B cell (primary cell): ENCODE measurements around the gene TLE3. TPM values are rescaled to one million over a fixed set of nuclear protein-coding genes. Genes with fewer than 3 reads are reported as not detected.

Source experiments
- ATAC-seq: fragments of 200-7000 bp; cut with Tn5 transposase; one replicate; pipeline ENCODE4 v1.10.0; 2021; ENCODE audit warnings: low read depth, mild to moderate bottlenecking, moderate number of reproducible peaks, moderate library complexity
- CTCF ChIA-PET: fragments of 350-600 bp; sonication (Branson Sonifier 250); formaldehyde crosslinking; loops from one replicate; lab custom pipeline; 2021; ENCODE audit warnings: antibody characterized with exemption, inconsistent platforms; lab: Charles Lee
- POLR2A ChIA-PET: fragments of 350-600 bp; sonication (Branson Sonifier 250); formaldehyde crosslinking; loops from one replicate; lab custom pipeline; 2021; ENCODE audit warnings: antibody characterized with exemption; lab: Charles Lee
- DNase-seq: peaks from one replicate; pipeline ENCODE4 v3.0.0; 2013
- H2AFZ ChIP-seq: 2 replicates; pipeline ENCODE4 v1.6.1; 2012; ENCODE audit warnings: mild to moderate bottlenecking, low read depth, low read length; ENCODE audit not compliant: insufficient read depth, poor library complexity, severe bottlenecking
- H3K27ac ChIP-seq, 2 donors: 1 replicate in 1 of 2; 2 replicates in 1 of 2; pipeline ENCODE4 v1.5.1; 2012 to 2013; ENCODE audit warnings: low read length in 2 of 2, mild to moderate bottlenecking in 2 of 2, moderate library complexity in 1 of 2
- H3K27me3 ChIP-seq, 4 experiments: fragments of 200-600 bp in 1 of 4; sonication (generic) in 1 of 4; replicated peaks in 1 of 4; 1 replicate in 2 of 4; 2 replicates in 2 of 4; pipeline versions ENCODE4 v1.6.1 to v1.7.0; 2013 to 2016; ENCODE audit warnings: low read length in 3 of 4, mild to moderate bottlenecking in 2 of 4, mixed read lengths in 1 of 4, moderate library complexity in 1 of 4; ENCODE audit not compliant: insufficient read depth in 4 of 4, control insufficient read depth in 3 of 4; ENCODE audit errors: control extremely low read depth in 1 of 4
- H3K36me3 ChIP-seq, 2 experiments: replicated peaks in 1 of 2; 1 replicate in 1 of 2; 2 replicates in 1 of 2; pipeline versions ENCODE4 v1.6.1 to v1.7.1; 2013; ENCODE audit warnings: low read length in 1 of 2; ENCODE audit not compliant: insufficient read depth in 2 of 2, control insufficient read depth in 1 of 2; ENCODE audit errors: control extremely low read depth in 1 of 2, extremely low read depth in 1 of 2
- H3K4me1 ChIP-seq, 2 donors: fragments of 200-600 bp in 1 of 2; sonication (generic) in 1 of 2; 1 replicate in 1 of 2; 2 replicates in 1 of 2; pipeline versions ENCODE4 v1.5.1 to v1.6.1; 2013 to 2017; ENCODE audit warnings: low read length in 2 of 2; ENCODE audit not compliant: control insufficient read depth in 2 of 2, insufficient read depth in 2 of 2
- H3K4me2 ChIP-seq: replicated peaks from 2 replicates; pipeline ENCODE3; 2012; ENCODE audit warnings: mild to moderate bottlenecking, low read depth, low read length; ENCODE audit not compliant: poor library complexity, severe bottlenecking
- H3K4me3 ChIP-seq, 5 experiments: fragments of 200-600 bp in 1 of 5; sonication (generic) in 1 of 5; 1 replicate in 3 of 5; 2 replicates in 2 of 5; pipeline versions ENCODE4 v1.5.1 to v1.7.0; 2011 to 2016; ENCODE audit warnings: low read length in 4 of 5, mild to moderate bottlenecking in 4 of 5, low read depth in 2 of 5, control low read depth in 1 of 5, moderate library complexity in 1 of 5; ENCODE audit not compliant: insufficient read depth in 1 of 5; ENCODE audit errors: control extremely low read depth in 1 of 5, extremely low read depth in 1 of 5
- H3K79me2 ChIP-seq: fragments of 200-600 bp; sonication (generic); one replicate; pipeline ENCODE4 v1.6.0; 2016; ENCODE audit warnings: low read length; ENCODE audit not compliant: control insufficient read depth, insufficient read depth
- H3K9ac ChIP-seq: fragments of 200-600 bp; sonication (generic); 2 replicates; pipeline ENCODE4 v1.6.1; 2017; ENCODE audit warnings: mild to moderate bottlenecking, low read length, moderate library complexity
- H3K9me3 ChIP-seq, 3 donors: one replicate each; pipeline versions ENCODE4 v1.6.1 to v1.7.1; 2013; ENCODE audit warnings: low read length in 2 of 3; ENCODE audit not compliant: control insufficient read depth in 2 of 3, insufficient read depth in 1 of 3; ENCODE audit errors: control extremely low read depth in 1 of 3
- H4K20me1 ChIP-seq: 2 replicates; pipeline ENCODE4 v1.6.0; 2012; ENCODE audit warnings: mild to moderate bottlenecking, low read length; ENCODE audit not compliant: insufficient read depth, control insufficient read depth, poor library complexity, severe bottlenecking
- H3K27ac Mint-ChIP-seq: one replicate; pipeline ENCODE4 v1.8.0; 2021; ENCODE audit warnings: mixed read lengths
- H3K27me3 Mint-ChIP-seq: one replicate; pipeline ENCODE4 v1.8.0; 2021; ENCODE audit warnings: mixed read lengths
- H3K4me1 Mint-ChIP-seq: one replicate; pipeline ENCODE4 v1.8.0; 2021; ENCODE audit warnings: mixed read lengths
- H3K4me3 Mint-ChIP-seq: one replicate; pipeline ENCODE4 v1.8.0; 2021; ENCODE audit warnings: mixed read lengths
- H3K9me3 Mint-ChIP-seq: one replicate; pipeline ENCODE4 v1.8.0; 2022; ENCODE audit warnings: mixed read lengths; ENCODE audit not compliant: insufficient read depth
- CTCF ChIP-seq: fragments of 200-600 bp; IDR thresholded peaks from one replicate; pipeline ENCODE4 v1.8.0; 2022; ENCODE audit warnings: antibody characterized with exemption, mild to moderate bottlenecking
- EZH2 ChIP-seq: IDR thresholded peaks from 2 replicates; pipeline ENCODE4 v1.6.1; 2012; ENCODE audit warnings: borderline replicate concordance, low read depth, mild to moderate bottlenecking, moderate library complexity, low read length; ENCODE audit not compliant: insufficient read depth, poor library complexity, severe bottlenecking
- WGBS: methylation state at CpG from one replicate; pipeline ENCODE4 v1.1.5; 2013; ENCODE audit warnings: missing lambda C conversion rate; ENCODE audit not compliant: insufficient coverage; 5-methylcytosine and 5-hydroxymethylcytosine counted together
- intact Hi-C: fragments of 100-400 bp; cut with micrococcal nuclease; formaldehyde crosslinking; loops from one replicate; pipeline ENCODE4 v1.10.0; 2022
- polyA minus RNA-seq: library from RNA; depleted of rRNA, polyadenylated mRNA; stranded (reverse); fragments of >200 nt; gene quantifications from 2 replicates; pipeline ENCODE4 v1.2.3, GENCODE V29; 2012
- polyA plus RNA-seq: library from polyadenylated mRNA; depleted of rRNA; stranded (reverse); fragments of >200 nt; gene quantifications from 2 replicates; pipeline ENCODE4 v1.2.3, GENCODE V29; 2012
- total RNA-seq, 2 donors: library from RNA; stranded (reverse); fragments of 120-200 nt in 1 of 2; gene quantifications; 1 replicate in 1 of 2; 2 replicates in 1 of 2; pipeline versions ENCODE4 v1.2.3 to v1.2.4, GENCODE V29; 2013 to 2022

TLE3 gene
- total RNA-seq (261 and 278 TPM in 2 replicates), polyA plus RNA-seq (122 and 187 TPM in 2 replicates), polyA minus RNA-seq (131 and 155 TPM in 2 replicates)
- total RNA-seq (2013): 42.0 TPM

- H3K4me3 ChIP-seq: peak within 1 kb of the TSS; percentile 82 to 97 (median 92)
- POLR2A ChIA-PET: interaction anchor here (0.5 to 3.3 kb wide), 25 partner anchors 12 to 674 kb away, joined by 3 to 36 read pairs (median 3); no protein-coding TSS in a partner anchor
- peaks cover 0 to 18% of the 10 kb centered on the region in 2 experiments for H3K36me3 ChIP-seq
- H3K4me2 ChIP-seq: peak within 1 kb of the TSS; percentile 96
- no peaks in the 10 kb centered on the region for H3K9me3 ChIP-seq
- CTCF ChIA-PET: interaction anchor here (0.6 to 5.6 kb wide), 30 partner anchors 11 to 622 kb away, joined by 3 to 31 read pairs (median 4); no protein-coding TSS in a partner anchor
- peaks cover 49% of the 10 kb centered on the region for H3K79me2 ChIP-seq
- H3K27ac ChIP-seq: peak within 1 kb of the TSS; percentile 79 to 87
- intact Hi-C loops: loop anchor here (1.0 to 5.0 kb wide), 13 partner anchors 11 to 1280 kb away; partner anchors contain the start of gene RPLP1
- peak; percentile 99 for DNase-seq
- peaks cover 57 to 68% of the 10 kb centered on the region in 2 donors for H3K4me1 ChIP-seq
- H3K4me3 Mint-ChIP-seq: peak within 1 kb of the TSS; percentile 98
- WGBS: under 1% methylated on average over 73 of the region's 77 CpGs
- TF ChIP-seq CTCF (peak; percentile 56), EZH2 (no peak)
- ATAC-seq: peak; percentile 53
- H3K9ac ChIP-seq: peak within 1 kb of the TSS; percentile 92
- H3K9me3 Mint-ChIP-seq: no peaks in the 10 kb centered on the region
- peaks cover 43% of the 10 kb centered on the region for H4K20me1 ChIP-seq
- peaks cover 0 to 20% (median 10%) of the 10 kb centered on the region in 4 experiments for H3K27me3 ChIP-seq
- peaks cover under 1% of the 10 kb centered on the region for H3K27me3 Mint-ChIP-seq
- H3K27ac Mint-ChIP-seq: peak within 1 kb of the TSS; percentile 97
- peak within 1 kb of the TSS; percentile 90 for H2AFZ ChIP-seq
- H3K4me1 Mint-ChIP-seq: peaks cover 65% of the 10 kb centered on the region
Observed at GRCh38 chr15:70097321-70098152, at the start of gene TLE3. TSS of gene TLE3 (minus strand) at chr15:70097917. CDS start at chr15:70096798, 1,119 bp downstream.
